GOT3 (cell line): ENCODE results near the gene RIC3.

Source experiments
- DNase-seq: peaks from one replicate; lab custom pipeline; 2025; ENCODE audit warnings: mixed read lengths; lab: John Stamatoyannopoulos, UW

Gene RIC3

GRCh38 chr11:8066036-8066910 is 102.6 kb downstream of the RIC3 start:
- no peak for DNase-seq

- DNase-seq, result no peak
Observed at GRCh38 chr11:8065031-8065430, 103.8 kb downstream of the RIC3 start.

DNA sequence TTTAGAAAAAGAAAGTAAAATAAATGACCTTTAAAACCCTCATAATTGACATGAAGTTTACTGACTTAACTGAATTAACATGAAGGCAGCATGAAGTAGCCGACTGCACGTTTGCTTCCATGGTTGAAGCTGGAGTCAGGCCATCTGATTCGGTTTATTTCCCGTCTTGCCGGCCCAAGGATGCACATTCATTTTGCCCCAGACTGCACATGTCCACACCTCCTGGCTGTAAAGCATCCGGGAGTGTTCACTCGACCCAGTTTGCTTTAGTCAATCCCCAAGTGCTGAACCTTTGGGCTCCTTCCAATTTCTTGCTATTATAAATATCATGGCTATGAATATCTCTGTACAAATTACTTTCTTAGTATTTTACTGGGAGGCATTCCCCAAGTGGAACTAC is 105.5 kb downstream of the RIC3 start:
- no peak for DNase-seq

- no peak for DNase-seq
Observed at GRCh38 chr11:8062781-8063257, 106.0 kb downstream of the RIC3 start.

GRCh38 chr11:8061555-8062428 is 107.0 kb downstream of the RIC3 start:
- no peak for DNase-seq

DNA sequence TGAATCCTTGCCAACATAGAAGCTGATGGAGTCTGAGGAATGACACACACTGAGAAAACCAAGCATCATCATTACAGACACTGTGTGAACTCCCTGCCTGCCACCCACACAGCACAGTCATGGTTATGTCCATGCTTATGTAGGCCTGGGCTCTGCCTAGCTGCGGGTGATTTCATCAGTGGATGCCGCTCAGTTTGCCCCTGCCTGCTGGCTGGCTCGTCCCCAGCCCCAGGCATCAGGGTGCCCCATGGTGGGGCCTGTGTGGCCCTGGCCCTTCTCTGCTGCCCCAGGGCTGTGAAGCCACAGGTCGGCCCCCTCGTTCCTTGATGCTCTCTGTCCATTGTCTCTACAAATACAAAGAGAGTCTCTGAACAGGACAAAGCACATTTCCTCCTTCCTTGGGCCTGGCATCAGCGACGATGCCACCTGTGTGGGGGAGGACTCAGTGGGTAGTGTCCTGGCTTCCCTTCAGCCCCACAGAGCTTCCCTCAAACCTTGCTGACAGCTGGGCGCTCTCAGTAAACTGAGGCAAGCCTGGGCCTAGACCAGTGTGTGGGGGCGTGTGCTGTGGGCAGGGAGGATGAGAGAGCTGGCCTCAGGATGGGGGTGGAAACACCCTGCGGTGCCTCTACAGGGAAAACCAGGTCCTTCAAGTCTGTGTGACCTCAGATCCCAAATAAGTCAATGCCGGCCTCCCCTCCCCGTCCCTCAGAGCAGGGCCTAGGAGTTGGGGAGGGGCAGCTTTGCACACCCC is 107.8 kb downstream of the RIC3 start:
- DNase-seq, result no peak

DNA sequence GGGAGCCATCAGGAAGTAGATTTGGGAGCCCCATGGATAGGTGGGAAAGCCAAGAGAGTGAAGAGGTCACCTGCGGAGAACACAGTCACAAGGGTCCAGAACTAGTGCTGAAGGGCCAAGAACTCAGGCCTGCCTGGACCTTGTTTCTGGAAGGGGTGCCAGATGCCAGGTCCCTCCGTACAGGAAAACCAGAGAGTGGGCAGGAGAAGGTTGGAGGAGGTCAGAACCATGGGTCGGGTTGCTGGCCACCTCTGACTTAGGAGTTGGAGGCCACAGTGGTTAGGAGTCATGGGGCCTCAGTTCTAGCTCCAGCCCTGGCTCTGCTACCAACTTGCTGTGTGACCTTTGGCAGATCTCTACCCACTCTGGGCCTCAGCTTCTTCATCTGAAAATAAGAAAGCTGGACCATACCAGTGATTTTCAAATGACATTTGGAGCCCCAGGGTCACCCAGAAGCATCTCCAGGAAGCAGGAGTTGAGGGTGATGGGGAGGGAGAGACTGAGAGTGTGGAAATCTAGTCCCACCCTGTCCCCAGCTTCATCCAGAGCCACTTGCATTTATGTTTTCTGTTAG is 108.6 kb downstream of the RIC3 start:
- DNase-seq, result no peak

- DNase-seq, result no peak
Observed at GRCh38 chr11:8059571-8060011, 109.2 kb downstream of the RIC3 start.

GRCh38 chr11:8059030-8059429 is 109.8 kb downstream of the RIC3 start:
- DNase-seq, result no peak

GRCh38 chr11:8058216-8058615 is 110.6 kb downstream of the RIC3 start:
- no peak for DNase-seq

- no peak for DNase-seq
Observed at GRCh38 chr11:8056810-8057463, 111.9 kb downstream of the RIC3 start.
